ENCODE results near the gene NCOA7.
"Not testable (repeated sequence)": the region's sequence is repeated elsewhere in the genome, so short reads cannot be mapped to it uniquely, and the experiment has no call there.

Gene NCOA7

GRCh38 chr6:125842091-125842626 is 51.4 kb downstream of the NCOA7 start:
- no peak for DNase-seq

GRCh38 chr6:125843593-125843992 is 52.8 kb downstream of the NCOA7 start:
- DNase-seq: no peak

DNA sequence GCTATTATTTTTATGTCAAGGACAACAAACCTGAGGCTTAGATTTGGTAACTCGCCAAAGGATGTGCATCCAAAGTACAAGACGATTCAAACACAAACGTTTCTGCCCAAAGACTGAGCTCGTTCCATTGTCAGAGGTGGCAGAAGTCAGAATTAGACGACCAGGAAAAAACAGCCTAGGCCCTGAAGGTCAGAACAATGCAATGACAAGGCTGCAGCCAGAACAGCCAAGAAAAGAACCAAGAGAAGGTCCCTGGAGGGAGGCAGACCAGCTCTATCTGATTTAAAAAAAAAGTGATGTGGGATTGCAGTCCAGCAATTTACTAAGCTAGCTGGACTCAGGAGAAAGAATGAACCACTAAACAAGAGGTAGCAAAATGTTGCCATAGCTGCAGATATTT is 54.2 kb downstream of the NCOA7 start:
- no peak for DNase-seq

DNA sequence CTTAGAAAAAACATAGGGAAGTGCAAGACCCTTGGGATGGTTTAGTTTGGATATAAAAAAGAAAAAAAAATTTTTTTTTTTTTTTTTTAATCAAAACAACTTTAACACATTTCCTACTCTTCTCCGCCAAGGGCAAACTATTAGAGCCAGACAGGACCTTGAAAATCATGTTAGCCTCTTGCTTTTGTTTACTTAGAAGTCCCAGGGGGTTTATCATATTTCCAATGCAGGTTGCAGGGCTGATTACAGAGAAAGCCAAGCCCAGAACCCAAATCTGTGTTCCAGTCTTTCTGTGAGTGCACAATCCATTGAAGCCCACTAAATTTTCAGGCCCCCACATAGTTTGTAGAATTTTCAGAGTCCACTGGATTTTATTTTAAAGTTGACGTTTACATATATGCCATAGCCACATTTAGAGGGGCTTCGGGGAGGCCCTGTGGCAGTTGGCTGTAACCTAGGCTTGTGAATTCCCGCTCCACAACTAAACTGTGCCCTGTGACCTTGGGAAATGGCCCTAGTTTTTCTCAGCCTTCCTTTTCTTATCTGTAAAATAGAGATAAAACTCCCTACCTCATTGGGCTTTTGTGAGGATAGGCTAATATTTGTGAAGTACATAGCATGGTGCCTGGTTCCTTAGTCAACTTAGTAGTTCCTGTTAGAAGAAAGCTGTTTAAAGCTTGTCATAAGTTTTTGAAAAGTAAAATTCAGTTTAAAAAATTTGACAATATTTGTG is 55.7 kb downstream of the NCOA7 start:
- DNase-seq: no peak

- DNase-seq: not testable (repeated sequence)
These were observed 57.5 kb downstream of the NCOA7 start for GRCh38 chr6:125848286-125848685.

GRCh38 chr6:125850361-125850760 is 59.6 kb downstream of the NCOA7 start:
- no peak for DNase-seq

DNA sequence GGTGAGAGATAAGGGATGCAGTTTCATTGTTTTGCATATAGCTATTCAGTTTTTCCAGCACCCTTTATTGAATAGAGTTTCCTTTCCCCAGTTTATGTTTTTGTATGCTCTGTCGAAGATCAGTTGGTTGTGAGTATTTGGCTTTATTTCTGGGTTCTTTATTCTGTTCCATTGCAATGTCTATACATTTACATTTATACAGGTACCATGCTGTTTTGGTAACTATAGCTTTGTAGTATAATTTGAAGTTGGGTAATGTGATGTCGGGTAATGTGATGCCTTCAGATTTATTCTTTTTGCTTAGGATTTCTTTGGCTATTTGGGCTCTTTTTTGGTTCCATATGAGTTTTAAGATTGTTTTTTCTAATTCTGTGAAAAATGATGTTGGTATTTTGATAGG is 61.8 kb downstream of the NCOA7 start:
- DNase-seq: no peak

DNA sequence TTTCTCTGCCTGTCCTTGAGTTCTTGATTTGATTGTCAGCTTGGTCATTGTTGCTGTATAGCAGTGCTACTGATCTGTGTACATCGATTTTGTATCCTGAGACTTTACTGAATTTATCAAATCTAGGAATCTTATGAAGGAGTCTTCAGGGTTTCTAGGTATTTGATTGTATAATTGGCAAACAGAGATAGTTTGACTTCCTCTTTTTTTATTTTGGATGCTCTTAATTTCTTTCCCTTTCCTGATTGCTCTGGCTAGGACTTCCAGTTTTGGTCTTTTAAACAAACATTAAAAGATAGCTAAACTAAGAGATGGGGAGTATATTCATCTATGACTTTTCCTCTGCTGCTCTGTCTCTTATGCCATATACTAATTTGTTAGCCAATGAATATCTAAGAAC is 62.4 kb downstream of the NCOA7 start:
- DNase-seq: no peak

- no peak for DNase-seq
These were observed 63.0 kb downstream of the NCOA7 start for GRCh38 chr6:125853756-125854155.

DNA sequence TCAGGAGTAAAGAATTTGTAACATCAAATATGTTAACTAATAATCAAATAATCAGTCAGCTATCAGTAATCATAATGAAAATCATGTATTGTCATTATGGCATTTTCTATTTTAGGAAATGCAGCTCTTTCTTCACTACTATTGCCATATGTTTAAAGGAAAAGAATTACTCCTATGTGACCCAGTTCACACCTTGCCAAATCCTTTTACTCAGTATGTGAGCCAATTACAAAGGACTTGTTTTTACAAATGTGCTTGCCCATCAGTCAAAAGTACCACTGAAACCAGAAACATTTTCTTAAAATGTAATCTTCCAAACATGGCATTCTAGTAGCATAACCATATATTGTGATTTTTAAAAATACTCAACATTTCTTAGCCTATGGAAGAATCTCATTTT is 63.6 kb downstream of the NCOA7 start:
- DNase-seq: no peak

- DNase-seq: no peak
These were observed 65.0 kb downstream of the NCOA7 start for GRCh38 chr6:125855783-125856182.

DNA sequence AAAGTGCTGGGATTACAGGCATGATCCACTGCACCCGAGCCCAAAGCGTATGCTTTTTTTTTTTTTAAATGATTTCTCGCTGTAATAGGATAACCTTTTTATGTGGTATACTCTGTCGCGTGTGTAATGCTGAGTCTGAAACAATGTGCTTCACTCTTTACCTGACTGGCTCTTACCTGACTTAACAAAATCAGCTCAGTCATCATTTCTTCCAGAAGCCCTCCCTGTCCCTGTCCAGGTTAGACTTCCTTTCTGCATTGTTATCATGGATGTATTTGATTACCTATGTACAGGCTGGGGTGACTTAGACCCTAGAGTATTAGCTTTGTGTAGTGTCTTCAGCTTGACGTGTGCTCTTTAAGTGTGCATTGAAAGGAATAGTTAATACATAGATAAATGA is 67.1 kb downstream of the NCOA7 start:
- no peak for DNase-seq

DNA sequence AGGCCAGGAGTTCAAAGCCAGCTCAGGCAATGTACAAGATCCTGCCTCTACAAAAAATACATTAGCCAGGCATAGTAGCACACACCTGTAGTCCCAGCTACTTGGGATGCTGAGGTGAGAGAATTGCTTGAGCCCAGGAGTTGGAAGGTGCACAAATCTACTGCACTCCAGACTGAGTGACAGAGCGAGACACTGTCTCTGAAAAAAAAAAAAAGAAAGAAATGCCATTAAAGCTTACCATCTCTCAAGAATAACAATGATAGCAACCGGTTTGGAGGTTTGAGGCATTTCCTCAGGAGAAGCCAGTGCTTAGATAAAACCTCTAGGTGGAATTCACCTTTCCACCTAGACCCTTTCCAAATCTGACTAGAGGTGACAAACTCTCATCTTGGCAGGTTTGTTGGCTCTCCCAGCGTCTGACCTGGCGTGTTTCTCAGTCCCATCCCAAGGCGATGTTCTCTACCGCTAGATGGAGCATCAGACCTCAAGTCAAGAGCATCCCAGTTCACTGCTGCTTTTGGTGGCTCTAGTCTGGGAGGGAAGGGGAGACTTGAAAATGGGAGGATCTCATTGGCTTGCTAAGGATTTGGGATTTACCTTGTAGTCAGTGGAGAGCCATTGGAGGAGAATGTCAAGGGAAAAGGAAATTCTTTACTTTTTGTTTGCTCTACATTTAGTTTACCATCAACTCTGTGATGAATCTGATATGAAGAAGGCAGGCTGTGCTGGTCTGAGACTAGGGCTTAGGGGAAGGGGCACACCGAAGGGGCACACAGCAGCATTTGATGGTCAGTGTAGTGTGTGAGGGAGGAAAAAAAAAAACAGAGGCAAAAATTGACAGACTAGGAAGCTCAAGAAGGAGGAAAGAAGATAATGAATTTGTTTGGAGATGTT is 67.9 kb downstream of the NCOA7 start:
- DNase-seq: no peak

- DNase-seq: no peak
These were observed 69.0 kb downstream of the NCOA7 start for GRCh38 chr6:125859727-125860126.

GRCh38 chr6:125863023-125863422 is 72.3 kb downstream of the NCOA7 start:
- DNase-seq: no peak

- no peak for DNase-seq
These were observed 74.3 kb downstream of the NCOA7 start for GRCh38 chr6:125865015-125865414.

- DNase-seq: no peak
These were observed 75.7 kb downstream of the NCOA7 start for GRCh38 chr6:125866433-125866832.

GRCh38 chr6:125867483-125867942 is 76.8 kb downstream of the NCOA7 start:
- DNase-seq: no peak

DNA sequence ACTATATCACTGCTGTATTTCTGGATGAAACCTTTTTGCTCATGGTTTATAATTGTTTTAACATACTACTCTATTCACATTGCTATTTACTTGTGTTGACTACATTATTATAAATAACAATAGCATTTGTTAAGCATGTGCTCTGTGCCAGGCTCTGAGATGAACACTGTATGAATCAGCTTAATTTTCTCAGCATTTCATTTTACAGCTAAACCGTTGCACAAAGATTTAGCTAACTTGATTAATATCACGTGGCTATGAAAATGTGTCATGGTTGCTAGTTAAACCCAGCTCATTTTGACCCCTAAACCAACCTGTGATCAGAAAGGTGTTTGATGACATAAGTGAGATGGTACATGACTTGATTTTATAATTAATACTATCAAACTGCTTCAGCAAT is 77.5 kb downstream of the NCOA7 start:
- DNase-seq: no peak

DNA sequence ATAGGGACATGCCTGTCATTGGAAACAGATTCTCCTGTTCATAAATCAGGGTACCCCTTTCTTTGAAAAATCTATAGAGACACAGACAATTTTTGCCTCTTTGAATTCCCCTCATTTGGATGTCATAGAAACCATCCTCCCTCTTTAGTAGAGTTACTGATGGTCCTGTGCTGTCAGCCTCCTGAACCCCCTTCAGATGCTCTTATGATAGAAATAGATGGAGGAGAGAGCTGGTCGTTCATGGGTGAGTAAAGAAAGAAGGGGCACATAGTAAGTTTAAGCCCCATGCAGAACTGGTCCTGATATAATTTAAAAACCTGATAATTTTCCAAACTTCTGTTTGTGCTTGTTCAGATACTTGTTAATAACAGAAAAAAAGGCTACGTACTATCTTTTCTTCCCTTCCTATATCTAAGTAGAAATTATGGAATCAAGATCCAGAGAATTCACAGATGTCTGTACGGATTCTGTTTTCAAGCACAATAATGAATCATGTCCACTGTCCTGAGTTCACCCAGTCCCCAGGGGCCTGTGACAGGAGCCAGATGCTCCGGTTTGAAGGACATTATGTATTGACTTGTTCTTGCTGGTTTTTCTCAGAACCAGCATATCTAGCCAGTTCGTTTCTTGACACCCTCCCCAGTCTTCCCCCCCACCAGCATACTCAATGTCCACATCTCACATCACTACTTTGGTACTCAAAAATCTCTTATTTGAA is 78.1 kb downstream of the NCOA7 start:
- no peak for DNase-seq

- DNase-seq: no peak
These were observed 78.7 kb downstream of the NCOA7 start for GRCh38 chr6:125869427-125869826.

DNA sequence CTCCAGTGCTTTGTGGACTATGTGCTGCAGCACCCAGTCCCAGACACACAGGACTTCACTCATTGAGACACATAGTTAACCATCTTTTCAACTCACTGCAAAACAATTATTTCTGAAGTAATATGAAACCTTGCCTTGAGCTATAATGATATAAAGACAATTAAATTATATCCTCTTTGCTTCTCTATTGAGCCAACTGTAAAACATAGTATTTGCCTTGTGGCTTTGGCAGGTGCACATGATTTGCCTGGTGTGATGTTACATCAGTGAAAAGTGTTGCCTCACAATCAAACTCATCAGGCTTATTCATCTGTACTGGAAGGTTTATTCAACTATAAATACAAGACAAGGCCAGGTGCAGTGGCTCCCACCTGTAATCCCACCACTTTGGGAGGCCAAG is 80.6 kb downstream of the NCOA7 start:
- no peak for DNase-seq

- DNase-seq: no peak
These were observed 81.6 kb downstream of the NCOA7 start for GRCh38 chr6:125872259-125872921.

Data from NK-92 treated with Interleukin-12 subunit alpha and Interleukin-12 subunit beta, amount 100 ng/mL, for 24 hours (cell line).